GM20000 (cell line): ENCODE measurements around the gene ZNF664.

ENCODE experiments used
- DNase-seq: peaks from one replicate; pipeline ENCODE4 v3.0.0; 2012; ENCODE audit warnings: low spot score
- TF ChIP-seq, protein P1 (sequence below): IDR thresholded peaks from 2 replicates; pipeline ENCODE4 v1.5.1; 2012; ENCODE audit warnings: mild to moderate bottlenecking, control low read depth; ENCODE audit errors: extremely low read depth, missing control alignments

ZNF664 gene

GRCh38 chr12:123938679-123939480 lies 34.1 kb upstream of the ZNF664 start:
- TF ChIP-seq, protein P1, sequence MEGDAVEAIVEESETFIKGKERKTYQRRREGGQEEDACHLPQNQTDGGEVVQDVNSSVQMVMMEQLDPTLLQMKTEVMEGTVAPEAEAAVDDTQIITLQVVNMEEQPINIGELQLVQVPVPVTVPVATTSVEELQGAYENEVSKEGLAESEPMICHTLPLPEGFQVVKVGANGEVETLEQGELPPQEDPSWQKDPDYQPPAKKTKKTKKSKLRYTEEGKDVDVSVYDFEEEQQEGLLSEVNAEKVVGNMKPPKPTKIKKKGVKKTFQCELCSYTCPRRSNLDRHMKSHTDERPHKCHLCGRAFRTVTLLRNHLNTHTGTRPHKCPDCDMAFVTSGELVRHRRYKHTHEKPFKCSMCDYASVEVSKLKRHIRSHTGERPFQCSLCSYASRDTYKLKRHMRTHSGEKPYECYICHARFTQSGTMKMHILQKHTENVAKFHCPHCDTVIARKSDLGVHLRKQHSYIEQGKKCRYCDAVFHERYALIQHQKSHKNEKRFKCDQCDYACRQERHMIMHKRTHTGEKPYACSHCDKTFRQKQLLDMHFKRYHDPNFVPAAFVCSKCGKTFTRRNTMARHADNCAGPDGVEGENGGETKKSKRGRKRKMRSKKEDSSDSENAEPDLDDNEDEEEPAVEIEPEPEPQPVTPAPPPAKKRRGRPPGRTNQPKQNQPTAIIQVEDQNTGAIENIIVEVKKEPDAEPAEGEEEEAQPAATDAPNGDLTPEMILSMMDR: no peak
- no peak for DNase-seq

- TF ChIP-seq, protein P1: no peak
- no peak for DNase-seq
These were observed 33.0 kb upstream of the ZNF664 start for GRCh38 chr12:123939716-123940626.

DNA sequence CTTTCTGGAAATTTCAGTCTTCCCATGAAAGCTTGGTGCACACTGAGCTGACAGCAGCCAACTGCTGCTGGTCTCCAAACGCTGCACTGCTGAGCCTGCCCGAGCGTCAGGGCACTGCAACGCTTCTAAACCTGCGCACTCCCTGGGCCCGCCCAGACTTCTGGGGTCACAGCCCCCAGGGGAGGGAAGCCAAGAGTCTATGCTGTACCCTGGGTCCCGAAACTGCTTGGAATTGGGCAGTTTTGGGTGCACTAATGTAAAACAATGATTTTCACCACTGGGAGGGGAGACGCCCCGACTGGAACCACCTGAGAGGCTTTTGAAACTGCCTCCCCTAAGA lies 32.4 kb upstream of the ZNF664 start:
- TF ChIP-seq, protein P1: no peak
- no peak for DNase-seq

DNA sequence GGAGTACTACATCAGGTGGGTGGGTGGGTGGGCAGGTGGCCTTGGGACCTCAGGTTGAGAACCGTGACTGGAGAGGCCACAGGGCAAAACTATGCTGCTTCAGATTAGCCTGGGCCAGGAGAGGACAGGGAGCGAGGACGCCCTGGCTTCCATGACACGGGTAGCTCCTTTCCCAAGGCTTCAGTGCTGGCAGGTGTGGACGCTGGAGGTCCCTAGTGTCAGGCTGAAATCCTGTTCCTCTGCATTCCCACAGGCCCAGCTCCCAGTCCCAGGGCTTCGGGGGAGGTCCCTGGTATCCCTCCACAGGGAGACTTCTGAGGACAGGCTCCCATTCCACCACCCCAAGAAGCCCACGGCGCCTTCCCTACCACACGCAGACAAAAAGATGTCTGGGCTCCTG lies 32.0 kb upstream of the ZNF664 start:
- TF ChIP-seq, protein P1: no peak
- no peak for DNase-seq

GRCh38 chr12:123941624-123942237 lies 31.3 kb upstream of the ZNF664 start:
- TF ChIP-seq, protein P1: no peak
- no peak for DNase-seq

- no peak for DNase-seq
- TF ChIP-seq, protein P1: no peak
These were observed 30.8 kb upstream of the ZNF664 start for GRCh38 chr12:123942238-123942653.
